Activated naive CD4-positive, alpha-beta T cell treated with anti-CD3 and anti-CD28 coated beads, Interleukin-2, amount 50 U/mL, for 72 hours (primary cell): Measurements from ENCODE around the gene XPR1. TPM values are rescaled to one million over a fixed set of nuclear protein-coding genes. Genes with fewer than 3 reads are reported as not detected.

ENCODE experiments used
- ATAC-seq, 2 donors: fragments of 150-1000 bp; cut with Tn5 transposase; 2 replicates each; pipeline ENCODE4 v1.10.0; 2021; ENCODE audit warnings: mild to moderate bottlenecking in 2 of 2, moderate library complexity in 2 of 2
- DNase-seq, 2 donors: peaks; one replicate each; pipeline ENCODE4 v3.0.0; 2021 to 2022; ENCODE audit warnings: low spot score in 2 of 2
- H3K27ac Mint-ChIP-seq, 2 donors: one replicate each; pipeline ENCODE4 v1.8.0; 2022; ENCODE audit warnings: mild to moderate bottlenecking in 2 of 2, mixed read lengths in 2 of 2
- H3K36me3 Mint-ChIP-seq, 2 donors: one replicate each; pipeline ENCODE4 v1.8.0; 2022; ENCODE audit warnings: mixed read lengths in 2 of 2
- H3K9me3 Mint-ChIP-seq, 2 donors: one replicate each; pipeline ENCODE4 v1.8.0; 2022; ENCODE audit warnings: mixed read lengths in 2 of 2
- total RNA-seq, 2 donors: library from RNA; stranded (reverse); gene quantifications; one replicate each; pipeline ENCODE4 v1.2.3, GENCODE V29; 2022

XPR1 gene
- total RNA-seq, 2 donors from 2014 or later: 15.2 to 18.6 TPM

DNA sequence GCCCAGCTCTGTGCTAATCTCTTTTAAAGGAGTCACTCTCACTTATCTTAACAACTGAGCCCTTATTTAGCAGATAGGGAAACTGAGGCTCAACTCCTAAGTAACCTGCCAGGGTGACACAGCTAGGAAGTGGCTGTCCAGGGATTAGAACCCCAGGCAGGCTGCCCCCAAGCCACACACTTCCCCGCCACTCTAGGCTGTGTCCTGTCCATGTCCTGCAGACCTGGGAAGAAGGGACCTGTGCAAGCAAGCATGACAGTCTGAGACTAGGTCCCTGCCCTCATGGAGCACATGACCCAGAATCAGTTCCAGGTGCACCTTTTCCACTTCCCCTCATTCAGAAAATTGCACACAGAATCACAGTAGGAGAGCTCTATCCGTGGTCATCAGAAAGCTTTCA, 293.1 kb downstream of the XPR1 start:
- H3K9me3 Mint-ChIP-seq: no peaks in the 10 kb centered on the region
- DNase-seq (no peak), ATAC-seq (no peak)
- H3K36me3 Mint-ChIP-seq: no peaks in the 10 kb centered on the region
- no peak overlapping the region for H3K27ac Mint-ChIP-seq

DNA sequence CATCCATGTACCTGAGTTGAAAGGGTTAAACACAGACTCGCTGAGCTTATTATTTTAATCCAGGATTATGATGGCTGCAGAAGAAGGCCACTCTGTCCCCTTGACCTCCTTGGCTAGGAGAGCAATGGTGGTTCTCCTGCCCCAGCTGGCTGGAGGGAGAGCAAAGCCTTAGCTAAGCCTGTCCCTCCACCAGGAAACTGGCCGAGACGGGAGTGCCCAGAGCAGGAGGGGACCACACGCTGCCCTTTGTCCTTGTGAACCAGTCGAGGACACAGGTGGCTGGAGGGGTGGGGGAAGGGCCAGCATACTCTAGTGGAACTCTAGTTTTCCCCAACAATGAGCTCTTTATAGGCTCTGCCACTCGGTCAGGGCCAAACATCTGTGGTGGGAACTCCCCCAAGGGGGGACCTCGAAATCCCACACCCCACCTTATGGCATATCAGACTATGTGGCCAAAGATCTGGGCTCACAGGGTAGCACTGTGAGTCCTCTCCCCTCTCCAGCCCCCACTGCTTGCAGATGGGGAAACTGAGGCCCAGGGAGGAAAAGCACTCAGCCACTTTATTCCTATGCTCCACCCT, 293.7 kb downstream of the XPR1 start:
- Mint-ChIP-seq H3K27ac (no peak overlapping the region), H3K9me3 (no peaks in the 10 kb centered on the region), H3K36me3 (no peaks in the 10 kb centered on the region)
- ATAC-seq (no peak), DNase-seq (no peak)

DNA sequence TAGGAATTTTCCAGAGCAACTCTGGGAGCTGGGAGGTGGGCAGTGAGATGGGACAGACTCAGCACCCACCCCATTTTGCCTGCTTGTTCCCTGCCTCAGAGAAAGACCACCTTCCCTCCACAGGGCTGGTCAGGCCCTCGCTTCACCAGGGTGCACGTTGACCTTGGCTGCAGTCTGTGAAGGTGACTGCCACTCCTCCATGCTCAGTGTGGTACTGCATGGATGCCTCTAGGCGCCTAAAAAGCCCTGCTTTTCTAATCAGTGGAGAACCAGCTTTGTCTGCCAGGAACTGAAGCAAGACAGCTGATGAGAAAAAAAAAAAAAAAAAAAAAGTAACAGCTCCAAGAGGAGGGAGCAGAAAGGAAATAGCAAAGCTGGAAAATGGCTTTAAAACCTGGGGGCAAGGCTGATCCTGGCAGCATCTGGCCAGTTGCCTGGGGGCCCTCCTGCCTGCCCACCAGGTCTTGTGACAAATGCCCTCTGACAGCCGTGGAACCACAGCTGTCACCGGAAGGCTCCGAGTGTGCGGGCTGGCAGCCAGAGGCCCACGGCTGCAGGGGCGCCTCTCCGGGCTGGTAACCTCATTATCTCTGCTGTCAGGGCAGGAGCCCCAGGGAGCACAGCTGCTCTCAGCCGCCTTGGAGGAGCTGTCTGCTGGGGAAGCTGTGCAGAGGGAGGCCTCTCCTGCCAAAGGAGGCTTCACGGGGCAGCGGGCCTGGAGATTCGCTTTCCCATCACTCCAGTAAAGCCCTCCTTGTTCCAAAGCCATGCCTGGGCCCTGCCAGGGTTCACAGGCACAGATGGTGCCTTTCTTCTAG, 294.6 kb downstream of the XPR1 start:
- no peak for DNase-seq
- no peaks in the 10 kb centered on the region for H3K9me3 Mint-ChIP-seq
- H3K27ac Mint-ChIP-seq: no peak overlapping the region
- H3K36me3 Mint-ChIP-seq: no peaks in the 10 kb centered on the region
- ATAC-seq: peak in 1 of 2 donors; percentile 23

DNA sequence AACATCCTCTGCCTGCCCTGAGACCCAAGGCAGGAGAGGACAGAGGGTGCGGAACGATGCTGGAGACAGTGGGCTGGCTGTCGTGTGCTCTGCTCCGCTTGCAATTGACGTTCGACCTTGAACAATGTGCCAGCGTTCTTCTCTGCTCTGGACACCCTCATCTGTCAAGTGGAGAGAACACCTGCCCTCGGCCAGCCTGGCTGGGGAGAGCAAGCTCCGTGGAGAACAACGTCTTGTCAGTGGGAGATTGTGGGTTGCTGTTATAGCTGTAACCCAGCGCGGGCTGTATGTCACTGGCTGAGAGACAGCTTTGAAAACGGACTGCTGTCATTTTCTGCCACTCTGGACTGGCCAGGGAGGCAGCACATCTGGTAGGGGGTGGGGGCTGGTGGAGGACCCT, 295.5 kb downstream of the XPR1 start:
- Mint-ChIP-seq H3K9me3 (no peaks in the 10 kb centered on the region), H3K36me3 (no peaks in the 10 kb centered on the region), H3K27ac (no peak overlapping the region)
- ATAC-seq: no peak
- DNase-seq: no peak

DNA sequence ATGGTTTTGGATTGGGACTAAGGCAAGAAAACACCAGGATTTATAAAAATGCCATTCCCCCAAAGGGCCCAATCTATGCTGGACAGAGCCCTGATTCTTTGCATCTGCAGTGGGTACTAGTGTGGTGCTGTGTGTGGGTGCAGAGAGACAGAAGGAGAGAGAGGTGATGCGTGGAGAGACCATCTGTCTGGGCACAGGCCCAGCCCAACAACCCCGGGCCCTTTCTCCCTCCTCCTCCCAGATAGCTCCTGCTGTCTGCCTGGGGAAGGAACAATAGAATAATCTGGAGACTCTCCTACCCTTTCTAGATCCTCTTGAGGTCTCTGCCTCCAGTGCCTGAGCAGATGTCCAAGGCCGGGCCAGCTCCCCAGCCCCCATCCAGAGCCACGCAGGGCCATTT, 296.0 kb downstream of the XPR1 start:
- Mint-ChIP-seq H3K9me3 (no peaks in the 10 kb centered on the region), H3K27ac (no peak overlapping the region), H3K36me3 (no peaks in the 10 kb centered on the region)
- DNase-seq (no peak), ATAC-seq (no peak)

DNA sequence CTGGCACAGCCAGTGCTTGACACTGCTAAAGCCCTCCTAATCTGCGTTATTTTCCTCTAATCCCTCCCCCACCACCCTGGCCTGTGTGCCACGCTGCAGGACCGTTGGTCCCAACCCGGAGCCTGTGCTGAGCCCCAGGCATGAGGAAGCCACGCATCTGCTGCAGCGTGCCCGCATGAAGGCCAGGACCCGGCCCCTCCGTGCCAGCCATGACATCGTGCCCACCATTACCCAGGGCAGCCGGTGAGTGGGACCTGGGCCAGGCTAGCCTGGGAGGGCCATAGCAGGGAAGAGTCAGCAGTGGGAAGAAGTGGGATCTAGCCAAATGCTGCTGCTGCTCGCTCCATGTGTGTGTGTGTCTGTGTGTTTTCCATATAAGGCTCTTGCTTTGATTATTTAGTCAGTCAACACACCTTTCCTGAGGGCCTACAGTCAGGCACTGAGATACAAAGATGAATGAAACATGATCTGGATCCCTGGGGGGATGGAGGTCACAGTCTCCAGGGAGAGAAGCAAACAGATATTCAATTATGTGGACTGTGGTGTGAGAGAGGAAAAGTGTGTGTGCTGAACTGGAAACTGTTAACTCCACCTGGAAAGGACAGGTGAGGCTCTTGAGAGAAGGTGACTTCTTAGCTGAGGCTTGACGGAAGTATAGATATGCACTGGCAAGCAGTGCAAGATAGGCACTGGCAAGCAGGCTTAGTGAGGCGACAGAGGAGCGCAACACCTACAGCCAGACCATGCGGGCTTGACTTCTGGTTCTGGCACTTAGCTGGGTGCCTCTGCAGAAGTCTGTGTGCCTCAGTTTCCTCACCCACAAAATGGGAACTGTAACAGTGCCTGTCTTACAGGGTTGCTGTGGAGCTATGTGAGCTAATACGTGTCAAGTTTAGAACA, 296.8 kb downstream of the XPR1 start:
- Mint-ChIP-seq H3K27ac (no peak overlapping the region), H3K36me3 (no peaks in the 10 kb centered on the region), H3K9me3 (no peaks in the 10 kb centered on the region)
- ATAC-seq: no peak
- DNase-seq: no peak

DNA sequence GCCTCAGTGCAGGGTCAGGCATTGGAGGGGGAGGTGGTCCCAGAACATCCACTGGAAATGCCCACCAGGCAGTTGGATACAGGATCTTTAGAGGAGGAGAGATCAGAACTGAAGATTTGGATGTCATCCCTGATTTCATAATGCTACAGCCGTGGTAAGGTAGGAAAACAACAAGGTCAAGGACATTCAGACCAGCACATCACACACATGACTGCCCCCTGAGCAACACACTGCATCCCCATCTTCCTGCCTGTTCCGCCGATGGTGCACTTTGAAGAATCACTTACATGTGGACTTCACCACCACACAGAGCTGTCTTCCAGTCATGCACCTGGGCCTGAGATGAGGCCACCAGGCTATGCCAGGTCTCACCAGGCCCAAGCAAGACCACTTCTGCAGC, 297.6 kb downstream of the XPR1 start:
- Mint-ChIP-seq H3K36me3 (no peaks in the 10 kb centered on the region), H3K27ac (no peak overlapping the region), H3K9me3 (no peaks in the 10 kb centered on the region)
- DNase-seq: no peak
- ATAC-seq: no peak

DNA sequence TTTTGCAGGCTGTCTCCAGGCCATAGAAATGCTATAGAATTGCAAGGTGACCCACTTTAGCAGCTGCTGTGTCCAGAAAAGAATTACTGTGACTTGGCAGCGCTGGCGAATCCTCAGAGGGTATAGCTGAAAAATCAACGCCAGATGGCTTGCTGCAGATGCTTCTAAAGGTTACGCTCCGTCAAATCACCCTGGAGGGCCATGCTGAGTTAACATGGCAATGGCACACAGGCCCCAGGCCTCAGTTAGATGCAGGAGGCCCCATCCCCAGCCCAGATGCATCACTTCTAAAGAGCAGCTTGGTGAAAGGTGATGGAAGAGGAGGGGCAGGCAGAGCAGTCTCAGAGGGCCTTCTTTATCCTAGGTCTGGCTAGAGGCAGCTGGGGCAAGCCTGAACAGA, 298.9 kb downstream of the XPR1 start:
- DNase-seq (no peak), ATAC-seq (no peak)
- no peak overlapping the region for H3K27ac Mint-ChIP-seq
- H3K9me3 Mint-ChIP-seq: no peaks in the 10 kb centered on the region
- H3K36me3 Mint-ChIP-seq: no peaks in the 10 kb centered on the region

DNA sequence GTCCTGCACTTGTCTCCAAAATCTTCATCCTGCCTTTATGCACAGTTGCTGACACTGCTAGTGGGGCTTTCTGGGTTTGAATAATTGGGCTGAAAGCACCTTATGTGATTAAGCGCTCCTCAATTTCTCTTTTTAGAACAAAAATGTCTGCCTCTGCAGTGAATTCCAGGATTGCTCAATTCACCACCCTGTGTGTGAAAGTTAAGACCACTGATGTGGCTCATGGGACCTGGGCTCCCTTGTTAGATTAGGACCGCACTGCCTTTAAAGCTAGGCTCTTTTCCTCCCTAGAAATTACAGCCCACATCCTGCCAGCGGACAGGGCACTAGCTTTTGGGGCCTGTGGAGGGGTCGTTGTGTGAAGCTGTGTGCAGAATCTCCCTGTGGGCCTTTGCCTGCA, 299.7 kb downstream of the XPR1 start:
- ATAC-seq (no peak), DNase-seq (no peak)
- H3K9me3 Mint-ChIP-seq: no peaks in the 10 kb centered on the region
- no peak overlapping the region for H3K27ac Mint-ChIP-seq
- H3K36me3 Mint-ChIP-seq: no peaks in the 10 kb centered on the region

DNA sequence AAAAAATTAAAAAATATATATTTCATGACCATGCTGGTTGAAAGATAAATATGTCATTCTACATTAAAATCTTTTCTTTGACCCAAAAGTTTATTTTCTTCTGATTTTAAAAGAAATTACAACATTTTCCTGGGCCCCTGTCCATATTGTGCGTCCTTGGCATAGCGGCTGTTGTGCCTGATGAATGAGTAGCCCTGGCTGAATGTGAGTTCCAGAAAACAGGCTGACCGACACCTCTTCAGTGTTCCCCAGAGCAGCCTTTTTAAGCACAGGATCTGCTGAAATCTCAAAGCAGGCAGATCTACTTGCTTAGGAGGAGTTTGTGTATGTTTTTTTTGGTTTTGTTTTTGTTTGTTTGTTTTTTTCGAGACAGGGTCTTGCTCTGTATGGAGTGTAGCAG, 300.6 kb downstream of the XPR1 start:
- no peaks in the 10 kb centered on the region for H3K9me3 Mint-ChIP-seq
- no peaks in the 10 kb centered on the region for H3K36me3 Mint-ChIP-seq
- DNase-seq (no peak), ATAC-seq (no peak)
- no peak overlapping the region for H3K27ac Mint-ChIP-seq

DNA sequence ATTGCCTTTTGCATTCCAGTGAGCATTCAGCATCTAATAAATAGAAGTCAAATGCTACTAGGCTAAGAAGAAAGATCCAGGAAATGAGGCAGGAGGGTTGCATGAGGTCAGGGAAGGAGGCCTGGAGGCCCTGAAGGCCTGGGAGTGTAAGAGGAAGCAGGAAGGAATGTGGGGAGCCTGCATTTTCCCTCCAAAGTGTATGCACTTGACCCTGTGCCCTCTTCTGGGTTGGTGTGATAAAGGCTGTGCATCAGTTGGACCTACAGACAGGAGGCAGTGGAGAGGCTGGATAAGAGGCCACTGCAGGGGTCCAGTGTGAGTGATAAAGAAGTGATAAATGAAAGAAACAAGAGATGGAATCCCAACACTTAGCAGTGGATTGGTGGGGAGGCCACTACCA, 301.3 kb downstream of the XPR1 start:
- Mint-ChIP-seq H3K27ac (no peak overlapping the region), H3K36me3 (no peaks in the 10 kb centered on the region), H3K9me3 (no peaks in the 10 kb centered on the region)
- no peak for DNase-seq
- no peak for ATAC-seq

DNA sequence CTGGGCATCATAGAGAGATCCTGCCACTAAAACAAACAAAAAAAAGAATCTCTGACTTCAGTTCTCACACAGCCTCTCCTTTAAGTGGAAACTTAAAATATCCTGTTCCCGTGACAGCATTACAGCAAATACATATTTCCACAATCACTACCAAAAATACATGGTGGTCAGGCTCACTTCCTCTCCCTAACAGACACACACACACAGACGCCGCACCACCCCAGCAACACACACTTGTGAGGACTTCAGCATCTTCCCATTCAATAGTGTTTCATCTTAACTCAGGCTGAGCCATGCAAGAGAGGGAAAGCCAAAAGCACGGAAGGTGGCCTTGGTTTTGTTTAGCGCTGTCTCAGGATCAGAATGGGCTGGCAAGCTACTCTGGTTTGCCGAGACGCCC, 302.7 kb downstream of the XPR1 start:
- H3K27ac Mint-ChIP-seq: no peak overlapping the region
- no peaks in the 10 kb centered on the region for H3K9me3 Mint-ChIP-seq
- no peak for DNase-seq
- no peak for ATAC-seq
- H3K36me3 Mint-ChIP-seq: no peaks in the 10 kb centered on the region

DNA sequence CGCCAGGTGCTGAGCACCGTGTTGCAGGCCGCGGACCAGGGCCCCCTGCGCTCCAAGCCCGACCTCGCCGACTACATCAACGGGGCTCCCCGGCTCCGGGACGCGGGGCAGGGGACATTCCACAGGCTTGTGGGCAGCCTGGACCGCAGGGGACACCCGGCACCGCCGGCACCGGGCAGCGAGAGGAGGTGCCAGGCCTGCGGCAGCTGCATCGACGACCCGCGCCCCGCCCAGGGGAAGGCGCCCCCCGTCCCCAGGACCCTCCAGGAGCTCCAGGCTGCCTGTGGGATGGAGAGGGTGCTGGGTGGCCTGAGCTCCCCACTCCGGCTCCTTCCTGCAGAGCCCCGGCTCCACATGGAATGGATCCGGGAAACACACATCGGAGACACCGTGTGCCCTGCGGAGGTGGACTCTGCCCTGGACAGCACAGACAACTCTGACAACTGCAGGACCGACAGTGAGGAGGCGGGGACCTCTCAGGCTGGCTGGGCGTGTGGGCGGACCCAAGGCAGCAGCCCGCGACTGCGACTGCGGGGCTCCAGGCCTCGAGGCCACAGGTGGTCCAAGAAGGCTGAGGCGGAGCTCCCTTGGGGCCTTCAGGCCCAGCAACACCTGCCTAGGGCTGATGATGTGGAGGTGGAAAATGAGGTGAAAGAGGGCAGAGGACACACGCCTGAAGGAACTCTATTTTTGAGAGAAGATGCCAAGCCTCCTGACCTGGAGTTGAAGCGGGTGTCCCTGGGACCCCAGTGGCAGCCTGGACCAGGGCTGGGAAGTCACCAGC, 303.7 kb downstream of the XPR1 start:
- ATAC-seq: no peak
- H3K27ac Mint-ChIP-seq: no peak overlapping the region
- no peaks in the 10 kb centered on the region for H3K9me3 Mint-ChIP-seq
- DNase-seq: no peak
- H3K36me3 Mint-ChIP-seq: no peaks in the 10 kb centered on the region

DNA sequence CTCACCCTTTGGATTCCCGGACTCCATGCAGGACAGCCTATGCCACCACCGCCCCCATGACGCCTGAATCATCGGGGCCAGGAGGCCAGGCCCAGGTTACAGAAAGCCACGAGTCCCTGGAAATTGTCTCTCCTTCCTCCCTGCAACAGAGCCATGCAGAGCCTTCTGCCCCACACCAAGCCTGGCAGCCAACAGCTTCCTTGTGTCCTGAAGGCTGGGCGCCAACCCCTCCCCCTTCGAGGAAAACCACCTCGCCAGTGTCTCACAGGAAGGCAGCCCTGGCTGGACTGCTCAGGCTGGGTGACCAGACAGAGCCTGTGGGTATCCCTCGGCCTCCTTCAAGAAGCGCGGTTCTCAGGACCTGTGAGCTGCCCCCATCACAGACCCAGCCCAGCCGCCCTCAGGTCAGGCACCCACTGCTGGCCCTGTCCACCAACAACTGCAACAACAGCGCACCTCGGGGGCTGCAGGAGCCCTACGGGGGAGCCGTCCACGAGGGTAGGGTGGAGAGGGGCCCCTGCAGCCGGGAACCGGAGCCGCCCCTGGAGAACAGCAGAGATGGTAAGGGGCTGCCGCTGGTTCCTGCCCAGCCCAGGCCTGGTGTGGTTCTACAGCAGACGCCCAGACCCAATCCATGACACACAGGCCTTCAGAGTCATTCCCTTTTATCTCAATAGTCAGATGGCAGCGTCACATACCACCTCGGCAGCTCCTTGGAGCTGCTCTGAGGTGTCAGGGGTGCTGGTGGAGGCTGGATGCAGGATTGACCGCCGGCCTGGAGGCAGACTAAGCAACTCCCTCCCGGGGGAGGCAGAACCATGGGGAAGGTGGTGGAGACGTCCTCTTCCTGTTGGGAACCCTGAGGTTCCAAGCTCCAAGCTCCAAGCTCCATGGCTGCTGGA, 304.5 kb downstream of the XPR1 start:
- no peak for ATAC-seq
- H3K9me3 Mint-ChIP-seq: no peaks in the 10 kb centered on the region
- H3K36me3 Mint-ChIP-seq: no peaks in the 10 kb centered on the region
- no peak overlapping the region for H3K27ac Mint-ChIP-seq
- DNase-seq: no peak

DNA sequence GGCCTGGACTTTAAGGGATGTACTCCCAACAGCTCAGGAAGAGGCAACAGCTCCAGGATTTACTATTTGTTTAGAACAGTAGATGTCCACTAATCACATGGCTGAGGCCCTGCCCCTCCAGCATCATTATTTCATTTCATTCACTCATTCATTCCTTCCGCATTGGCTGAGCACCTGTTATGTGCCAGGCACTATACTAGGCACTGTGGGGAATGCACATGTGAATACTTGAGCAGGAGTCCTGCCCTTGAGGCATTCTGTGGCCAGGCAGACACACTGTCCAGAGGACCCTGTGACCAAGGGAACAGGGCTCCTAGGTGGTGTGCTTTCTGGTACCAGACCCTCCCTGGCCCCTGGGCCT, 305.2 kb downstream of the XPR1 start:
- DNase-seq (no peak), ATAC-seq (no peak)
- Mint-ChIP-seq H3K9me3 (no peaks in the 10 kb centered on the region), H3K27ac (no peak overlapping the region), H3K36me3 (no peaks in the 10 kb centered on the region)

DNA sequence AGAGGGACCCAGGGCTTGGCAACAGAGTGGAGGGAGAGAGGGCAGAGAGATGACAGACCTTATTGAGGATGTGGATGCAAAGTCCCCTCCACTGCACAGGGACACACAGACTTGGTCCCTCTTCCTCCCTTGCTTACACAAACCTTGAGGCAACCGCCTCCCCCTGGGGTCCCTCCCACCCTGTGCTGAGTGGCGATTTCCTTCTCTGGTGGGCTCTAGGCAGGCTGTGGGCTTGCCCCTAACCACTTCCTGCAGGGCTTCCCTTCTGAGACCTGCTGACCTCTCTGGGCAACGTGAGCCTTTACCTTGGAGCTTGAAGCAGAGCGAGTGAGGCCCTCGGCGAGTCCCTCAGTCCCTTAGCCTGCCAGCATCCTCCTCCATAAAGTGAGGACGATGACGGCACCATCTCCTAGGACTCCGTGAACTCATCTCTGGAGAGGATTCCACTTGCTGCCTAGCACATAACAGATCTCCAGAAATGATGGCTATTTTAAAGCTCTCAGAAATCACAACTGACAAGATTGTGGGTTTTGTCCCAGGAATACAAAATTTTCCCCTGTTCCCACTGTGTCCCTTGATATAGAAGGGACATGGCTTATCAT, 305.9 kb downstream of the XPR1 start:
- Mint-ChIP-seq H3K36me3 (no peaks in the 10 kb centered on the region), H3K9me3 (no peaks in the 10 kb centered on the region), H3K27ac (peak overlapping the region in 1 of 2 donors; percentile 45)
- DNase-seq (no peak), ATAC-seq (no peak)
